Ishikawa (cell line): Measurements from ENCODE around the gene CCKAR.

Source experiments
- CEBPB ChIP-seq: IDR thresholded peaks from 2 replicates; pipeline ENCODE4 v1.6.1; 2012
- CREB1 ChIP-seq: IDR thresholded peaks from 2 replicates; pipeline ENCODE4 v1.6.1; 2012; ENCODE audit warnings: low read depth
- EGR1 ChIP-seq: IDR thresholded peaks from 2 replicates; pipeline ENCODE4 v1.6.1; 2012
- EP300 ChIP-seq: IDR thresholded peaks from 2 replicates; pipeline ENCODE4 v1.6.1; 2012; ENCODE audit warnings: borderline replicate concordance
- FOXM1 ChIP-seq: IDR thresholded peaks from 2 replicates; pipeline ENCODE4 v1.6.1; 2012; ENCODE audit warnings: low read depth, borderline replicate concordance
- MAX ChIP-seq: IDR thresholded peaks from 2 replicates; pipeline ENCODE4 v1.6.1; 2012
- NFIC ChIP-seq: IDR thresholded peaks from 2 replicates; pipeline ENCODE4 v1.6.1; 2012
- RAD21 ChIP-seq: IDR thresholded peaks from 2 replicates; pipeline ENCODE4 v1.6.1; 2012; ENCODE audit warnings: low read depth
- REST ChIP-seq: IDR thresholded peaks from 2 replicates; pipeline ENCODE4 v1.6.1; 2012; ENCODE audit warnings: low read depth, mild to moderate bottlenecking
- TAF1 ChIP-seq: IDR thresholded peaks from 2 replicates; pipeline ENCODE4 v1.6.1; 2012; ENCODE audit warnings: low read depth, mild to moderate bottlenecking
- TCF12 ChIP-seq: IDR thresholded peaks from 2 replicates; pipeline ENCODE4 v1.6.1; 2012; ENCODE audit warnings: low read depth
- TEAD4 ChIP-seq: IDR thresholded peaks from 2 replicates; pipeline ENCODE4 v1.6.1; 2012
- USF1 ChIP-seq: IDR thresholded peaks from 2 replicates; pipeline ENCODE4 v1.6.1; 2012
- YY1 ChIP-seq: IDR thresholded peaks from 2 replicates; pipeline ENCODE4 v1.6.1; 2012; ENCODE audit warnings: low read depth
- ZBTB7A ChIP-seq: IDR thresholded peaks from 2 replicates; pipeline ENCODE4 v1.6.1; 2012; ENCODE audit warnings: low read depth

The CCKAR gene

GRCh38 chr4:26455571-26455970 lies 34.7 kb downstream of the CCKAR start:
- TF ChIP-seq USF1, result no peak
- no peak for TF ChIP-seq FOXM1
- no peak for TF ChIP-seq TAF1
- TF ChIP-seq ZBTB7A, result no peak

- TF ChIP-seq CEBPB (no peak), TAF1 (no peak), TCF12 (no peak), CREB1 (no peak), YY1 (no peak), USF1 (no peak), EP300 (no peak), EGR1 (no peak), REST (no peak), RAD21 (no peak), NFIC (no peak), ZBTB7A (no peak), FOXM1 (no peak), MAX (no peak), TEAD4 (no peak)
These were observed 35.3 kb downstream of the CCKAR start for GRCh38 chr4:26454961-26455360.

- TF ChIP-seq NFIC, result no peak
- no peak for TF ChIP-seq TEAD4
- no peak for TF ChIP-seq EGR1
- no peak for TF ChIP-seq ZBTB7A
- no peak for TF ChIP-seq REST
- no peak for TF ChIP-seq EP300
- TF ChIP-seq CEBPB, result no peak
These were observed 37.4 kb downstream of the CCKAR start for GRCh38 chr4:26452565-26453531.

- TF ChIP-seq TCF12, result no peak
- TF ChIP-seq REST, result no peak
- TF ChIP-seq EGR1, result no peak
- TF ChIP-seq TAF1, result no peak
- TF ChIP-seq MAX, result no peak
- TF ChIP-seq CREB1, result no peak
- no peak for TF ChIP-seq FOXM1
- no peak for TF ChIP-seq YY1
- TF ChIP-seq TEAD4, result no peak
- no peak for TF ChIP-seq RAD21
- no peak for TF ChIP-seq CEBPB
- TF ChIP-seq ZBTB7A, result no peak
- TF ChIP-seq NFIC, result no peak
- no peak for TF ChIP-seq EP300
These were observed 38.7 kb downstream of the CCKAR start for GRCh38 chr4:26451597-26451996.

- TF ChIP-seq CREB1, result no peak
- TF ChIP-seq YY1, result no peak
- TF ChIP-seq FOXM1, result no peak
- no peak for TF ChIP-seq NFIC
- TF ChIP-seq TAF1, result no peak
- no peak for TF ChIP-seq USF1
- no peak for TF ChIP-seq ZBTB7A
- no peak for TF ChIP-seq TEAD4
- no peak for TF ChIP-seq CEBPB
- TF ChIP-seq MAX, result no peak
- no peak for TF ChIP-seq TCF12
- TF ChIP-seq EGR1, result no peak
- no peak for TF ChIP-seq EP300
- TF ChIP-seq REST, result no peak
- no peak for TF ChIP-seq RAD21
These were observed 39.9 kb downstream of the CCKAR start for GRCh38 chr4:26450418-26450817.
